Left lung (tissue), 10 donors: ENCODE results near the gene EXOC4. TPM values are rescaled to one million over a fixed set of nuclear protein-coding genes. Genes with fewer than 3 reads are reported as not detected.
A peak's percentile ranks its signal among the peaks of the same experiment; 100 is the strongest.
"Not testable (repeated sequence)": the region's sequence is repeated elsewhere in the genome, so short reads cannot be mapped to it uniquely, and the experiment has no call there.

Experiments used
- ATAC-seq: fragments of 200-7000 bp; cut with Tn5 transposase; one replicate; pipeline ENCODE4 v1.9.1; 2020; ENCODE audit warnings: moderate library complexity
- DNase-seq, 4 donors: peaks; one replicate each; pipeline ENCODE4 v3.0.0-alpha.2; 2013 to 2020
- H3K27ac ChIP-seq, 2 donors: fragments of 200-600 bp; sonication (generic) in 1 of 2; one replicate each; pipeline versions ENCODE4 v1.5.0 to v1.8.0; 2020 to 2021
- H3K27me3 ChIP-seq, 2 donors: fragments of 200-600 bp; sonication (generic) in 1 of 2; one replicate each; pipeline versions ENCODE4 v1.5.0 to v1.8.0; 2020 to 2021
- H3K36me3 ChIP-seq, 2 donors: fragments of 200-600 bp; sonication (generic) in 1 of 2; one replicate each; pipeline versions ENCODE4 v1.5.0 to v1.8.0; 2020 to 2021
- H3K4me1 ChIP-seq, 2 donors: fragments of 200-600 bp; one replicate each; pipeline ENCODE4 v1.8.0; 2021
- H3K4me3 ChIP-seq, 2 donors: fragments of 200-600 bp; sonication (generic) in 1 of 2; one replicate each; pipeline versions ENCODE4 v1.5.0 to v1.8.0; 2020 to 2021; ENCODE audit warnings: mild to moderate bottlenecking in 1 of 2
- H3K9me3 ChIP-seq, 2 donors: fragments of 200-600 bp; sonication (generic) in 1 of 2; one replicate each; pipeline versions ENCODE4 v1.5.0 to v1.8.0; 2020 to 2021
- intact Hi-C, 2 donors: fragments of 100-400 bp; cut with DNase I; formaldehyde crosslinking; loops; one replicate each; pipeline versions ENCODE4 v1.11.2 to v1.14.2; 2022
- polyA plus RNA-seq, 6 donors: library from polyadenylated mRNA; unstranded; fragments of 120-200 nt; gene quantifications; one replicate each; pipeline ENCODE4 v1.2.1, GENCODE V29; 2013; ENCODE audit not compliant: insufficient read length in 6 of 6
- total RNA-seq, 2 donors: library from RNA; stranded (reverse); fragmentation: NEBNext Ultra II Directional; extraction: Animal tissue kit (Norgen Biotek cat#: 25700); gene quantifications; one replicate each; pipeline ENCODE4 v1.2.1, GENCODE V29; 2021
- TF ChIP-seq, protein P1 (sequence below), 2 donors: fragments of 200-600 bp; sonication (generic) in 1 of 2; IDR thresholded peaks; one replicate each; pipeline versions ENCODE4 v1.5.0 to v1.8.0; 2021; ENCODE audit warnings: antibody characterized with exemption in 2 of 2
- donor health status: DM: no; HTN: yes; CAD: no.
- donor health status: DM: no; HTN: no; CAD: no.

Gene EXOC4
- total and polyA plus RNA-seq, 8 donors: 52.5 to 79.4 (median 65.9) TPM

GRCh38 chr7:133638857-133639256 is 386.0 kb downstream of the EXOC4 start:
- H3K4me3 ChIP-seq: no peak overlapping the region
- DNase-seq (no peak), ATAC-seq (no peak)
- H3K9me3 ChIP-seq: no peaks in the 10 kb centered on the region
- H3K27ac ChIP-seq: no peak overlapping the region
- H3K4me1 ChIP-seq: no peaks in the 10 kb centered on the region
- intact Hi-C loops: no loop called here
- H3K36me3 ChIP-seq: no peaks in the 10 kb centered on the region
- H3K27me3 ChIP-seq: no peaks in the 10 kb centered on the region
- TF ChIP-seq, protein P1, sequence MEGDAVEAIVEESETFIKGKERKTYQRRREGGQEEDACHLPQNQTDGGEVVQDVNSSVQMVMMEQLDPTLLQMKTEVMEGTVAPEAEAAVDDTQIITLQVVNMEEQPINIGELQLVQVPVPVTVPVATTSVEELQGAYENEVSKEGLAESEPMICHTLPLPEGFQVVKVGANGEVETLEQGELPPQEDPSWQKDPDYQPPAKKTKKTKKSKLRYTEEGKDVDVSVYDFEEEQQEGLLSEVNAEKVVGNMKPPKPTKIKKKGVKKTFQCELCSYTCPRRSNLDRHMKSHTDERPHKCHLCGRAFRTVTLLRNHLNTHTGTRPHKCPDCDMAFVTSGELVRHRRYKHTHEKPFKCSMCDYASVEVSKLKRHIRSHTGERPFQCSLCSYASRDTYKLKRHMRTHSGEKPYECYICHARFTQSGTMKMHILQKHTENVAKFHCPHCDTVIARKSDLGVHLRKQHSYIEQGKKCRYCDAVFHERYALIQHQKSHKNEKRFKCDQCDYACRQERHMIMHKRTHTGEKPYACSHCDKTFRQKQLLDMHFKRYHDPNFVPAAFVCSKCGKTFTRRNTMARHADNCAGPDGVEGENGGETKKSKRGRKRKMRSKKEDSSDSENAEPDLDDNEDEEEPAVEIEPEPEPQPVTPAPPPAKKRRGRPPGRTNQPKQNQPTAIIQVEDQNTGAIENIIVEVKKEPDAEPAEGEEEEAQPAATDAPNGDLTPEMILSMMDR (IDR thresholded peaks at IDR 0.05): no peak

GRCh38 chr7:133641436-133641835 is 388.6 kb downstream of the EXOC4 start:
- Histone ChIP-seq H3K27ac (no peak overlapping the region), H3K4me3 (no peak overlapping the region), H3K4me1 (peaks cover 2 to 11% of the 10 kb centered on the region in 2 donors), H3K27me3 (no peaks in the 10 kb centered on the region), H3K9me3 (no peaks in the 10 kb centered on the region), H3K36me3 (no peaks in the 10 kb centered on the region)
- intact Hi-C loops: no loop called here
- DNase-seq (no peak), ATAC-seq (no peak)
- TF ChIP-seq, protein P1 (IDR thresholded peaks at IDR 0.05): no peak

- no peak overlapping the region for H3K4me3 ChIP-seq
- intact Hi-C loops: no loop called here
- H3K27me3 ChIP-seq: no peaks in the 10 kb centered on the region
- no peak overlapping the region for H3K27ac ChIP-seq
- TF ChIP-seq, protein P1 (IDR thresholded peaks at IDR 0.05): no peak
- H3K36me3 ChIP-seq: no peaks in the 10 kb centered on the region
- DNase-seq (no peak), ATAC-seq (no peak)
- H3K9me3 ChIP-seq: no peaks in the 10 kb centered on the region
- peaks cover 4 to 15% of the 10 kb centered on the region in 2 donors for H3K4me1 ChIP-seq
These were observed 390.0 kb downstream of the EXOC4 start for GRCh38 chr7:133642907-133643306.

DNA sequence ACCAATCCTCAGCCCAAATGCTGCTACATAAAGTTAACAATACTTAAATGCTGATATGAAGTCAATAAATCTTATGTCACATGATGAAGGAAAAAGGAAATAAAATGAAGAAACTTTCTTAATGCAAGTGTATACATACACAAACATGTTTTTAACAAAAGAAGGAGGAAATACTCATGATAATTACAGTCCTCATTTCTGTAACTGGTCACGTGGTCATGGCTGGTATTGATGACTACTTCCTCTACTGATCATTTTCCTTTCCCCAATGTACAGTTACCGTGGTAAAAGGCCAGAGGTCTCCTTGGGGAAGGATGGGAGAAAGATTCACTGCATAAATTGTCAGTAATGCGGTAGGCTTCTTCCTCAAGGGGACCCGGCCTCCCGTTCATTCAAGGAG is 390.8 kb downstream of the EXOC4 start:
- DNase-seq, H3K4me3 ChIP-seq, ATAC-seq, intact Hi-C loops, H3K36me3 ChIP-seq, H3K9me3 ChIP-seq, H3K27ac ChIP-seq, H3K27me3 ChIP-seq: not testable (repeated sequence)
- H3K4me1 ChIP-seq: peaks cover 4 to 15% of the 10 kb centered on the region in 2 donors

DNA sequence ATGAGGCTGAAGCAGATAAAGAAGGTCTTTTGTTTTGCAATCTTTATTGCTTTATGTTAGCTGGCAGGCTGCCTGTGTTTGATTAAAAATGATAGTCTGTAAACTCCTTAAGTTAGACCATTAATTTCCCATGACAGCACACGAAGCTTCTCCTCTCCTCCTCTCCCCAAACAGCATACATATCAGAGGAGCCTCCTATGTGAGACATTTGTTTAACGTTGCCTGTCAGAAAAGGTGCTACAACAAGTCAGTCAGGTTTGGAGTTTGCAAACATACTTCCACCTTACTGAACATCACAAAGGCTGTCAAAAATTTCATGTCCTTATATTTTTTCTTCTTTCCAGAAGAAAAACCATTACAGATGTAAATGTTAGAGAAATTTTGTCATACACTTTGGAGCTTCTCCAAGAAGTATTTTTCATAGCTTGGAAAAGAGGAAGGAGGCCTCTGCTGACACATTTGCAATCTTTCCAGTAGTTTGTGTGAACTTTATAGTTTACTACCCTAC is 393.1 kb downstream of the EXOC4 start:
- Histone ChIP-seq H3K9me3 (no peaks in the 10 kb centered on the region), H3K4me1 (peaks cover 7 to 21% of the 10 kb centered on the region in 2 donors), H3K27ac (peak overlapping the region in 1 of 2 donors; percentile 30), H3K36me3 (no peaks in the 10 kb centered on the region), H3K27me3 (no peaks in the 10 kb centered on the region), H3K4me3 (no peak overlapping the region)
- ATAC-seq: no peak
- TF ChIP-seq, protein P1 (IDR thresholded peaks at IDR 0.05): no peak
- DNase-seq: no peak
- intact Hi-C loops: no loop called here
